Measurements from ENCODE around the gene KICS2.
A peak's percentile ranks its signal among the peaks of the same experiment; 100 is the strongest.

The KICS2 gene

DNA sequence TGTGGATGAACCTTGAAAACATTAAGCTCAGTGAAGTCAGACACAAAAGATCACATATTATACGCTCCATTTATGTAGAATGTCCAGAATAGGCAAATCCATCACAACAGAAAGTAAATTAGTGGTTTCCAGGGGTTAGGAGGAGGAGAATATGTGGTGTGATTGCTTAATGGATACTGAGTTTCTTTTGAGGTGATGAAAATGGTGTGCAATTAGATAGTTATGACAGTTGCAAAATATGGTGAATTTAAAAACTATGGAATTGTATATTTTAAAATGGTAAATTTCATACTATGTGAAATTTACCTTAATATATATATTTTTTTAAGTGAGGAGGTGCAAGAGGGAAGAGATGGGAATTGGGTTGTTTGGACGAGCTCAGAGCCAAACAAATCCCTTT lies 46.3 kb upstream of the KICS2 start:
- Histone ChIP-seq H3K27ac (replicated peaks) (no peak overlapping the region), H3K4me3 (replicated peaks; ENCODE audit: insufficient read depth, low read length) (no peak overlapping the region), H3K27me3 (ENCODE audit: insufficient read depth, poor library complexity, severe bottlenecking) (no peaks in the 10 kb centered on the region)
- no peak for TF ChIP-seq GABPA (IDR thresholded peaks at IDR 0.05; ENCODE audit: low read depth)
- no peak for TF ChIP-seq POLR2AphosphoS5 (IDR thresholded peaks at IDR 0.05; ENCODE audit: low read depth)
- TF ChIP-seq SPI1 (IDR thresholded peaks at IDR 0.05; ENCODE audit: borderline replicate concordance, low read depth): no peak
- TF ChIP-seq, protein P1, sequence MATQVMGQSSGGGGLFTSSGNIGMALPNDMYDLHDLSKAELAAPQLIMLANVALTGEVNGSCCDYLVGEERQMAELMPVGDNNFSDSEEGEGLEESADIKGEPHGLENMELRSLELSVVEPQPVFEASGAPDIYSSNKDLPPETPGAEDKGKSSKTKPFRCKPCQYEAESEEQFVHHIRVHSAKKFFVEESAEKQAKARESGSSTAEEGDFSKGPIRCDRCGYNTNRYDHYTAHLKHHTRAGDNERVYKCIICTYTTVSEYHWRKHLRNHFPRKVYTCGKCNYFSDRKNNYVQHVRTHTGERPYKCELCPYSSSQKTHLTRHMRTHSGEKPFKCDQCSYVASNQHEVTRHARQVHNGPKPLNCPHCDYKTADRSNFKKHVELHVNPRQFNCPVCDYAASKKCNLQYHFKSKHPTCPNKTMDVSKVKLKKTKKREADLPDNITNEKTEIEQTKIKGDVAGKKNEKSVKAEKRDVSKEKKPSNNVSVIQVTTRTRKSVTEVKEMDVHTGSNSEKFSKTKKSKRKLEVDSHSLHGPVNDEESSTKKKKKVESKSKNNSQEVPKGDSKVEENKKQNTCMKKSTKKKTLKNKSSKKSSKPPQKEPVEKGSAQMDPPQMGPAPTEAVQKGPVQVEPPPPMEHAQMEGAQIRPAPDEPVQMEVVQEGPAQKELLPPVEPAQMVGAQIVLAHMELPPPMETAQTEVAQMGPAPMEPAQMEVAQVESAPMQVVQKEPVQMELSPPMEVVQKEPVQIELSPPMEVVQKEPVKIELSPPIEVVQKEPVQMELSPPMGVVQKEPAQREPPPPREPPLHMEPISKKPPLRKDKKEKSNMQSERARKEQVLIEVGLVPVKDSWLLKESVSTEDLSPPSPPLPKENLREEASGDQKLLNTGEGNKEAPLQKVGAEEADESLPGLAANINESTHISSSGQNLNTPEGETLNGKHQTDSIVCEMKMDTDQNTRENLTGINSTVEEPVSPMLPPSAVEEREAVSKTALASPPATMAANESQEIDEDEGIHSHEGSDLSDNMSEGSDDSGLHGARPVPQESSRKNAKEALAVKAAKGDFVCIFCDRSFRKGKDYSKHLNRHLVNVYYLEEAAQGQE (IDR thresholded peaks at IDR 0.05; ENCODE audit: insufficient replicate concordance, low read depth): no peak
- TF ChIP-seq CTCF (IDR thresholded peaks at IDR 0.05; ENCODE audit: insufficient read depth, low read length): no peak
- no peak for DNase-seq (ENCODE audit: low read depth in 1 of 2, low spot score in 1 of 2)

DNA sequence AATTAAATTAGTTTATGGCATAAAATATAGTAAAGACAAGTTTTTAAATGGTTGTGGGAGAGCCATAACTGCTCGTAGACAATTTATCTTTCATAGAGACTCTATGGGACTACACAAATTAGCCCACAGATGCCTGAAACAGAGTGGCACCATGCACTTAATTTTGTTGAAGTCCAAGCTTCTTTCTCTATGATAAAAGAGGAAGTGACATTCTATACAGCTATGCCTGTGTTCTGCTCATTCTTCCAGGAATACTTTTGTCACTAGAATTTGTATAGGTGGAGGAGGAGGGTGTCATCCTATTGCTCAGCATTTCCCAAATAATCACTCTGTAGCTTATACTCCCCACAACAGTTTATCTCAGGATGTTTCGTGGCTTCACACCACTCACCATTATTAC lies 43.7 kb upstream of the KICS2 start:
- Histone ChIP-seq H3K27ac (replicated peaks) (no peak overlapping the region), H3K4me3 (replicated peaks; ENCODE audit: insufficient read depth, low read length) (no peak overlapping the region), H3K27me3 (ENCODE audit: insufficient read depth, poor library complexity, severe bottlenecking) (no peaks in the 10 kb centered on the region)
- no peak for DNase-seq (ENCODE audit: low read depth in 1 of 2, low spot score in 1 of 2)
- TF ChIP-seq GABPA (IDR thresholded peaks at IDR 0.05; ENCODE audit: low read depth): no peak
- peak; percentile 97 for TF ChIP-seq SPI1 (IDR thresholded peaks at IDR 0.05; ENCODE audit: borderline replicate concordance, low read depth)

DNA sequence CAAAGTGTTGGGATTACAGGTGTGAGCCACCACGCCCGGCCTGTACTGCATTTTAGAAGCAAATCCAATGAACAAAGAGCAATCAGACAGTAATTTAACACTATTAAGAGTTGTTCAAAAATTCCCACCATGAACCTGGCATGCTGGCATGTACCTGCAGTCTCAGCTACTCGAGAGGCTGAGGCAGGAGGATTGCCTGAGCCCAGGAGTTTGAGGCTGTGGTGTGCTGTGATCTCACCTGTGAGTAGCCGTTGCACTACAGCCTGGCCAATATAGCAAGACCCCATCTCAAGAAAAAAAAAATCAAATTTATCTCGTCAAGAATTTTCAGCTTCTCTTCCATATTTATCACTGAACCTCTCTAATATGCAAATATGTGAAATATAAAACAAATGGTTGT lies 39.7 kb upstream of the KICS2 start:
- H3K27ac ChIP-seq (replicated peaks): no peak overlapping the region
- H3K4me3 ChIP-seq (replicated peaks; ENCODE audit: insufficient read depth, low read length): no peak overlapping the region
- DNase-seq (ENCODE audit: low read depth in 1 of 2, low spot score in 1 of 2): no peak
- TF ChIP-seq GABPA (IDR thresholded peaks at IDR 0.05; ENCODE audit: low read depth) (no peak), CTCF (IDR thresholded peaks at IDR 0.05; ENCODE audit: insufficient read depth, low read length) (no peak), SPI1 (IDR thresholded peaks at IDR 0.05; ENCODE audit: borderline replicate concordance, low read depth) (no peak), POLR2AphosphoS5 (IDR thresholded peaks at IDR 0.05; ENCODE audit: low read depth) (no peak)
- TF ChIP-seq, protein P1 (IDR thresholded peaks at IDR 0.05; ENCODE audit: insufficient replicate concordance, low read depth): no peak
- no peaks in the 10 kb centered on the region for H3K27me3 ChIP-seq (ENCODE audit: insufficient read depth, poor library complexity, severe bottlenecking)

GRCh38 chr12:64258576-64258975 lies 36.5 kb upstream of the KICS2 start:
- DNase-seq (ENCODE audit: low read depth in 1 of 2, low spot score in 1 of 2): no peak

More at GRCh38 chr12:64258576-64258975, 36.5 kb upstream of the KICS2 start:
- H3K27me3 ChIP-seq (ENCODE audit: insufficient read depth, poor library complexity, severe bottlenecking): no peaks in the 10 kb centered on the region
- H3K27ac ChIP-seq (replicated peaks): no peak overlapping the region
- no peak overlapping the region for H3K4me3 ChIP-seq (replicated peaks; ENCODE audit: insufficient read depth, low read length)
- TF ChIP-seq GABPA (IDR thresholded peaks at IDR 0.05; ENCODE audit: low read depth) (no peak), POLR2AphosphoS5 (IDR thresholded peaks at IDR 0.05; ENCODE audit: low read depth) (no peak), SPI1 (IDR thresholded peaks at IDR 0.05; ENCODE audit: borderline replicate concordance, low read depth) (no peak), CTCF (IDR thresholded peaks at IDR 0.05; ENCODE audit: insufficient read depth, low read length) (no peak)
- TF ChIP-seq, protein P1 (IDR thresholded peaks at IDR 0.05; ENCODE audit: insufficient replicate concordance, low read depth): no peak

Measured in HL-60 (cell line).